Measurements from ENCODE around the gene TMOD2.

GRCh38 chr15:51828621-51829375, 77.4 kb downstream of the TMOD2 start:
- TF ChIP-seq, protein P1, sequence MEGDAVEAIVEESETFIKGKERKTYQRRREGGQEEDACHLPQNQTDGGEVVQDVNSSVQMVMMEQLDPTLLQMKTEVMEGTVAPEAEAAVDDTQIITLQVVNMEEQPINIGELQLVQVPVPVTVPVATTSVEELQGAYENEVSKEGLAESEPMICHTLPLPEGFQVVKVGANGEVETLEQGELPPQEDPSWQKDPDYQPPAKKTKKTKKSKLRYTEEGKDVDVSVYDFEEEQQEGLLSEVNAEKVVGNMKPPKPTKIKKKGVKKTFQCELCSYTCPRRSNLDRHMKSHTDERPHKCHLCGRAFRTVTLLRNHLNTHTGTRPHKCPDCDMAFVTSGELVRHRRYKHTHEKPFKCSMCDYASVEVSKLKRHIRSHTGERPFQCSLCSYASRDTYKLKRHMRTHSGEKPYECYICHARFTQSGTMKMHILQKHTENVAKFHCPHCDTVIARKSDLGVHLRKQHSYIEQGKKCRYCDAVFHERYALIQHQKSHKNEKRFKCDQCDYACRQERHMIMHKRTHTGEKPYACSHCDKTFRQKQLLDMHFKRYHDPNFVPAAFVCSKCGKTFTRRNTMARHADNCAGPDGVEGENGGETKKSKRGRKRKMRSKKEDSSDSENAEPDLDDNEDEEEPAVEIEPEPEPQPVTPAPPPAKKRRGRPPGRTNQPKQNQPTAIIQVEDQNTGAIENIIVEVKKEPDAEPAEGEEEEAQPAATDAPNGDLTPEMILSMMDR (IDR thresholded peaks at IDR 0.05) = no peak
- TF ChIP-seq POLR2A (IDR thresholded peaks at IDR 0.05) = no peak

Data from heart left ventricle (tissue), 13 donors.